ENCODE measurements around the gene PCLO.
"Not testable (repeated sequence)": the region's sequence is repeated elsewhere in the genome, so short reads cannot be mapped to it uniquely, and the experiment has no call there.

PCLO gene

GRCh38 chr7:82953324-82954027 lies 209.2 kb downstream of the PCLO start:
- no peak for DNase-seq

DNA sequence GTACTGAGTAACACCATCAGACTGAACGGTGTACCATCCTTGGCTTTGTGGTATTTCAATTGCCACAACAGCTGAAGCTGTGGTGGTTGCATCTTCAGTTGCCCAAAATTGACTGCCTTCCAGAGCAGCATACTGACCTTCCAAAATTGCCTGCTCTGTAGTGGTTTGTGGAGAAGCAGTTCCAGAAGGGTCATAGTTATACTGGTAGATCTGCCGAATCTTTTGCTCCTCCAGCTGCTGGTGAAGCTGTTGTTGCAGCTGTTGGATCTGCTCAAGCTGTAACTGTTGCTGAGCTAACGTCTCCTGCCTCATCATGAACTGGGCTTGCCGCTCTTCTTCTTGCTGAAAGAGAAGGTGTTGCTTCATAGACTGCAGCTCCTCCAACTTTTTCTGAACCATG lies 212.2 kb downstream of the PCLO start:
- DNase-seq = no peak

GRCh38 chr7:82945480-82945879 lies 217.2 kb downstream of the PCLO start:
- DNase-seq = no peak

DNA sequence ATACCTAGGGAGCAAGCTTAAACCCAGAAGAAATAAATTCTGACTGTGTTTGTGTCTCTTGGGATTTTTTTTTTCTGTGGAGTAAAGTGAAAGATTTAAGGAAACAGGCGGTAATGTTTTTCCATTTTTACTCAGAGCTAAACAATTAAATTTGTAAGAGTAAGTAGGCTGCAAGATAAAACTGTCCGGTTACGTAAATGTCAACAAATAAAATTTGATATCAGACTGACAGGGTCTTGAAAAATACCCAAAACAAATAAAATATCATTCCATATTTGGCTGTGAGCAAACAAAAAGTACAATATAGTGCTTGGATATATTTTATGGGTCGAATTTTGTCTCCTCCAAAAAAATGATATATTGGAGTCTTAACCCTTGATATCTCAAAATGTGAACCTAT lies 217.6 kb downstream of the PCLO start:
- DNase-seq = no peak

GRCh38 chr7:82932516-82932915 lies 230.2 kb downstream of the PCLO start:
- DNase-seq = no peak

DNA sequence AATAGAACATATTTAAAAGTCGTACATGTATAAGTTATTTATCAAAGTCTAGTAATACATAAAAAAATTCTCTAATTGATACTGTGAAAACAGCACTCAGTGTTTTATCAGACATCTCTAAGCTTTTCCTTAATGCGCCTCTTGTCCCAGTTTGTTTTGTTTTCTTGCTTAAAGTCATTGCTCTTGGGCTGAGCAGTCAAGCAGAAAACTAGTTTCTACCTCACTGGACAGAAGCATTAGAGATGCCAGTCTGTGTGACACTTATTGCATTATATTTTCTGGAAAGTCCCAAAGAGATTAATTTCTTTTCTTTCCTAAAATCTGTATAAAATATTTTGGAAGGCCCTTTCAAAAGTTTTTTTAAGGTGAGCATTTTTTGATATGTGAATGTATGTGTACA lies 236.2 kb downstream of the PCLO start:
- DNase-seq = no peak

GRCh38 chr7:82925331-82925730 lies 237.4 kb downstream of the PCLO start:
- no peak for DNase-seq

- no peak for DNase-seq
Observed at GRCh38 chr7:82906502-82906901, 256.2 kb downstream of the PCLO start.

- no peak for DNase-seq
Observed at GRCh38 chr7:82904871-82905270, 257.8 kb downstream of the PCLO start.

DNA sequence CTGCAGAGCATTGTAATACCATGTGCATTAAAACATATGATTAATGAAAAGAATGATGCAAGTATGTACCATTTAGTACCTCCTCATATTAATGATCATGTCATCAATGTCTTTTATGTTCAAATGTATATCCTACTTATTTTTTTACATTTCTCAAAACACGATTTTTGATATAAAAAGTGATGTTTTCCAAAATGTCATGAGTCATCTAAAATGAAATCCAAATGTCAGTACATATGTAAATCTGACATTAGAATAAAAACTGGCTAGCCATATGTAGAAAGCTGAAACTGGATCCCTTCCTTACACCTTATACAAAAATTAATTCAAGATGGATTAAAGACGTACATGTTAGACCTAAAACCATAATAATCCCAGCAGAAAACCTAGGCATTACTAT lies 261.6 kb downstream of the PCLO start:
- not testable (repeated sequence) for DNase-seq

DNA sequence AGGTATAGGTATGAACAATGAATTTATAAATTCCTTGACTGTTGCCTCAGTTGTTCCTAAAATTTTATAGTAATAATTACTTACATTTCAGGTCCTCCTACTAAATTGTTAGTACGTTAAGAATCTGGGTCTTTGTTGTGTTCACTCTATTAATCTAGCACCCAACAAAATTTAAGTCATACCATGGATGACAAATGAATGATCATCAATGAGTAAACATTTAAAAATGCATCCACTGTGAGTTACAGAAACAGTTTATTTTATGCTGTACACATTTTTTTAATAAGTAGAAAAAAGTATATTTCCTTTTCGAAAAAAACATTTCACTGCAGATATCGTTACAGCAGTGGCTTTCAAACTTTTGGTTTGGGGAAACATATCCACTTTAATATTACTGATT lies 265.2 kb downstream of the PCLO start:
- no peak for DNase-seq

DNA sequence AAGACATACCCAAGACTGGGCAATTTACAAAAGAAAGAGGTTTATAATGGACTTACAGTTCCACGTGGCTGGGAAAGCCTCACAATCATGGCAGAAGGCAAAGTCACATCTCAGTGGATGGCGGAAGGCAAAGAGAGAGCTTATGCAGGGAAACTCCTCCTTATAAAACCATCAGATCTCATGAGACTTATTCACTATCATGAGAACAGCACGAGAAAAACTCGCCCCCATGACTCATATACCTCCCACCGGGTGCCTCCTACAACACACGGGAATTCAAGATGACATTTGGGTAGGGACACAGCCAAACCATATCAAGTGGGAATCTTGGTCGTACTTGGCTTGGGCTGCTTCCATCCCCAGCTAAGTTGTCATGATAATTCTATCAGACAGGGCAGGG lies 268.3 kb downstream of the PCLO start:
- DNase-seq = not testable (repeated sequence)

DNA sequence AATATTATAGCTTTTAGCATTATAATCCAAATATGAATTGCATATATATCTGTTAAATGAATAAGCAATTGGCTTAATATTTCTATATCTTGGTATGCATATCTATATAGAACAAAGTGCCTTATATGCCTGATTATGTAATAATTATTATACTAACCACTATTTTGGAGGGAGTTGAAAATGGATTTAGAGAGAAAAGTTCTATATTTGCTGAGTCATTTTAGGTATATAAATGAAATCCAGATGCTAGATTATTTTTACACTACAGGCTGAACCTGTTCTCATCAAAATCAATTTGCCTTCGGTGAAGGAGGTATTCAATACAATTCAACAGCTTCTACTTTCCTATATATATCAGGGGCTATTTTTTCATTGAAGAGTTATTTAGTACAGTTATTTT lies 276.4 kb downstream of the PCLO start:
- no peak for DNase-seq

GRCh38 chr7:82865856-82866255 lies 296.8 kb downstream of the PCLO start:
- no peak for DNase-seq

GRCh38 chr7:82859106-82859850 lies 303.4 kb downstream of the PCLO start:
- DNase-seq = no peak

- DNase-seq = no peak
Observed at GRCh38 chr7:82851121-82851520, 311.6 kb downstream of the PCLO start.

DNA sequence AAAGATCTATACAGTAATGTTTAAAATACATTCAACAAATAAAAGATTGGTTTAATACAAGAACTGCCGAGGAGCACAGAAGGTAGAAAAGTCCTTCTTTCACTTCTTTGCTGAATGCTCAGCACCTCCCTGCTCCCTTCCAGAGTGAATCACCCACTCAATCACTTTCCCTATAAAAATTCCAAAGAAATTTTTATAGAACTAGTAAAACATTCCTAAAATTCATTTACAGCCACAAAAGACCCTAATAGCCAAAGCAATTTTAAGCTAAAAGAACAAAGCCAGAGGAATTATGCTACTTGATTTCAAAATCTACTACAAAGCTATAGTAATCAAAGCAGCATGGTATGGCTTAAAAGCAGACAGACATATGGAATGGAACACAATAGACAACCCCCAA lies 320.9 kb downstream of the PCLO start:
- no peak for DNase-seq

GRCh38 chr7:82840061-82840460 lies 322.6 kb downstream of the PCLO start:
- no peak for DNase-seq

GRCh38 chr7:82839555-82839954 lies 323.1 kb downstream of the PCLO start:
- no peak for DNase-seq

DNA sequence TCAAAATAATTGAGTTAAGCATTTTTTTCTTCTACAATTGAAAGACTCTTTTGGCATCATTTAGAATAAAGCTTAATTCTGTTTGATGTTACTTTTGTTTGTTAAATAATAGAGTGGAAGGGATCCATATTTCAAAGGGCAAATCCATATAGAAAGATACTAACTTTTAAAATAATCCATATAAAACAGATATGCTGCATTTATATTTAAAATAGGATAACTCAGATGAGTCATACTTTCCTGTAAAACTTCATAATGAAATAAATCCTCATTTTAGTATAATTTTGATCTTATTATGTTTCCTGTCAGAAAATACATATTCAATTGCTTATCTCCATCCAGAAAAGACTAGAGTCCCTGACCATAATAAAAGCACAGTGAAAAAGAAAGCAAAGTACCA lies 323.6 kb downstream of the PCLO start:
- no peak for DNase-seq

- no peak for DNase-seq
Observed at GRCh38 chr7:82838314-82838713, 324.4 kb downstream of the PCLO start.

DNA sequence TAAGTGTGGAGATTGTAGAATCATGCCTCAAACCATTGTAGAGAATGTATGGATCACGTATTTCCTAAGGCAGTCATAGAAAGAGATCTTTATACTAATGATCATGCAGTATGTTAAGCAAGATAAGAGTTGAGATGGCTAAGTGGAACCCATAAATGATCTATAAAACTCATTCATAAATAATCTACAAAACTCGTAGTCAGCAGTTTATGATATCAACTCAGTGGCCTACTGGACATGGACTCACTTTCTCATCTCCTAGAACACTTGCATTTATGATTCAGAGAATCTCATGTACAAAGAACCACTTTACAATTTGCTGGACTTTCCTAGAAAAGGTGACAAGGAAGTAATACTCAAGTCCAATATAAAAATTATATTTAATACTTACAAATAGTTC lies 339.6 kb downstream of the PCLO start:
- no peak for DNase-seq

DNA sequence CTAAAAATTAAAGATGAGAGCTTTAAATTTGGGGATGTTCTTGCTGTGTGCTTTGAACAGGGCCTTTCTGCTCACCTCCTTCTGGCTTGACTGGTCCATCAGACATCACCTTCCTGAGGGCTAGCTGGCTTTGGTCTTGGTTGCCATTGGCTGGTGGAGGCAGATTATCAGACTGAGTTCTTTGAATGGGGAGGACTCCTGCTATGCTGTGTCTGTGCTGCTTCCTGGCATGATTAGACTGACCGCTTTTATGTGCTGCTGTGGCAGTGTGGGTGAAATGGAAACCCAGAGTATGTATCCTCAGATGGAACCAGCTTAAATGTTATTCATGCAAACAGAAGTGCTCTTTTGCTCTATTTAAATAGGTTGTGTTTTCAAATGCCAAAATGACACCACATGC lies 341.6 kb downstream of the PCLO start:
- no peak for DNase-seq

DNA sequence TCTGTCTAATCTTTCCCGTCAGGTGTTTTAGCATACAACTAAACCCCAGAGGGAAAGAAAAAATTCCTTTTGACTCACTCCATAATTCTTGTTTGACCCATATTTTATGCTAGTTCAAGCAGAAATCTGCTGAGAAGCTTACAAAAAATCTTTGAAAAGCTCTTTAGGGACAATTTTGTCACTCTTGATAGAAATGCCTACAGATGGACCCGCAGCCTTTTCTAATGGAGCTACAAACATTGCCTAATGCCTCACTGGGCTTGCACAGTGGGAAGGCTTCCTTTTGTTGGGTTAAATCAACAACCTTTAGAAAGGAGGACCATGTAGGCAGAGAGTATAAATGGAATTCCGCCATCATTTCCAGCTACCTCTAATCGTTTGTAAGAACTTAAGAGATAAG lies 344.5 kb downstream of the PCLO start:
- DNase-seq = no peak

- no peak for DNase-seq
Observed at GRCh38 chr7:82816272-82816671, 346.4 kb downstream of the PCLO start.
